ENCODE data around the gene ATP11A. TPM values are rescaled to one million over a fixed set of nuclear protein-coding genes. Genes with fewer than 3 reads are reported as not detected.
"Not testable (repeated sequence)": the region's sequence is repeated elsewhere in the genome, so short reads cannot be mapped to it uniquely, and the experiment has no call there.

The ATP11A gene
- total RNA-seq, 1 experiment from 2014 or later, result 14.4 TPM

DNA sequence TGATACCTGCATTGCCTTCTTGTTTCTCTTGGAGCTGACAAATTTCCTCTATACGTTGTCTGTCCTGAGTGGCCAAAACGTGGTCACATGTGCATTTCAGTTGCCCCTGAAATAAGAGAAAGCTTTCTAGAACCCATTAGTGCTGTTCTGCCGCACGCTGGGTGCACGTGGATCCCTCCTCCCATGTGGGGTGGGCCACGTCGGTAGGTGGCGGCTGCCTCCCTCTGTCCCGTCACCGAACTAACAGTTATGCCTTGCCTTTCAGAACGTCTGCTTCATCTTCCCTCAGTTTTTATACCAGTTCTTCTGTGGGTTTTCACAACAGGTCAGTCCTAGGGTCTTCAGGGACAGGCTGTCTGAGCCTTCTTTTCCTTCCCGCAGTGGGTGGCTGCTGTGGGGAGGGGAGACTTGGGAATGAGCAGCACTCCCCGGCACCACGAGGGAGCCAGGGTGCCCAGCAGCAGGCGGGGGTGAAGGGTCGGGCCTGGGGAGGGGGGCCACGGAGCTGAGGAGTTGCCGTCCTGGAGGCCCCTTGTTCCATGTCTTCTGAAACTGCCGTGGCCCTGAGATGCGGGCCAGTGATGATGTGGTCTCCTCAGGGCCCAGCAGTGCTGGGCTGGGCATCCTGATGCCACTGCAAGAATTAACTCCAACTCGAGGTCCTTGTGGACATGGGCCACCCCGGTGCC is 169.4 kb downstream of the ATP11A start:
- in situ Hi-C loops (cut with HindIII; ENCODE audit: low pct_unique_long_range_greater_than_20kb, low sequenced_read_pairs), result no loop called here
- no peak for DNase-seq (ENCODE audit: low read depth, low spot score)

DNA sequence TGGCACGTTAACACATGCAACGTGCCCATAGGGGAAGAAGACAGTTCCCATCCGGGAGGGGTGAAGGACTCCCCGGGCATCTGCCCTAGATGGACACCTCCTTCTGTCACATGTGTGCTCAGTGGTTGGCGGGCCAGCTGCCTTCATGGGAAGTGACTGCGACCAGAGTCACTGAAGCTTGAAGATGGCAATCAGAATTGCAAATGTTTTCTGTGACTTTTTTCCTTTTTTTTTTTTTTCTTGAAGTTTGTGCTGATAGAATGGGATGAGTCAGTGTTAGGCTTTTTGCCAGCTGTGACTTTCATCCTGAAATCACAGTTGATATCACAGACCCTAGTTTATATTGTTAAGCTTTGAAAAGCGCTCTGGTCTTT is 170.0 kb downstream of the ATP11A start:
- in situ Hi-C loops (cut with HindIII; ENCODE audit: low pct_unique_long_range_greater_than_20kb, low sequenced_read_pairs), result no loop called here
- DNase-seq (ENCODE audit: low read depth, low spot score), result no peak

DNA sequence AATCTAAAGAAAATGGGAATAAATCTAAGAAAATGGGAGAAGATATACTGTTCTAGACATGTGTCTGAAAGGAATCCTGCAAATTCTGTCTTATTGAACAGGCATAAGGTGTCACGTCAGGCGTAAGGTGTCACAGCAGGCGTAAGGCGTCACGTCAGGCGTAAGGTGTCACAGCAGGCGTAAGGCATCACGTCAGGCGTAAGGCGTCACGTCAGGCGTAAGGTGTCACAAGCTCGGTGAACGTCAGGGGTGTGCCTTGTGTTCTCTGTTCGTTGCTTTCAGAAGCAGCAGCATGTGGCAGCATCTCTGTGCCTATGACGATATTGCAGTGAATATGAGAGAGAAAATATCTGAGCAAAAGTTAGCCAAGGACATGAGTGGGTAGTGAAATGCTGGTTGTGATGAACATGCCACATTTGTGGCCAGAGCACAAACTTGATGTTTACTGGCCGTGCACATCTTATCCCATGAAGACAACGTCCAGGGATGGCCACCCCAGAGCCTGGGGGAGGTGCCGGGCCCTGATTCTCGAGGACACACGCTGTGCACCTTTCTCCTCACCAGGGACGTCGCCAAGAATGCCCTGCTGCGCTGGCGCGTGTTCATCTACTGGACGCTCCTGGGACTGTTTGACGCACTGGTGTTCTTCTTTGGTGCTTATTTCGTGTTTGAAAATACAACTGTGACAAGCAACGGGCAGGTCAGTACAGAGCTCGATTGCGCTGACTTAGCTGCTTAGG is 172.2 kb downstream of the ATP11A start:
- DNase-seq (ENCODE audit: low read depth, low spot score), result no peak
- in situ Hi-C loops (cut with HindIII; ENCODE audit: low pct_unique_long_range_greater_than_20kb, low sequenced_read_pairs), result no loop called here

DNA sequence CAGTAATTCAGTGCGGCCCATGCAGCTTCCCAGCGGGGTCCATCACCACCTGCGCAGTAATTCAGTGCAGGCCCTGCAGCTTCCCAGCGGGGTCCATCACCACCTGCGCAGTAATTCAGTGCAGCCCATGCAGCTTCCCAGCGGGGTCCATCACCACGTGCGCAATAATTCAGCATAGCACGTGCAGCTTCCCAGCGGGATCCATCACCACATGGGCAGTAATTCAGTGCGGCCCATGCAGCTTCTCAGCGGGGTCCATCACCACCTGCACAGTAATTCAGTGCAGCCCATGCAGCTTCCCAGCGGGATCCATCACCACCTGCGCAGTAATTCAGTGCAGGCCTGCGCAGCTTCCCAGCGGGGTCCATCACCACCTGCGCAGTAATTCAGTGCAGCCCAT is 173.5 kb downstream of the ATP11A start:
- in situ Hi-C loops (cut with HindIII; ENCODE audit: low pct_unique_long_range_greater_than_20kb, low sequenced_read_pairs); DNase-seq (ENCODE audit: low read depth, low spot score): not testable (repeated sequence)

DNA sequence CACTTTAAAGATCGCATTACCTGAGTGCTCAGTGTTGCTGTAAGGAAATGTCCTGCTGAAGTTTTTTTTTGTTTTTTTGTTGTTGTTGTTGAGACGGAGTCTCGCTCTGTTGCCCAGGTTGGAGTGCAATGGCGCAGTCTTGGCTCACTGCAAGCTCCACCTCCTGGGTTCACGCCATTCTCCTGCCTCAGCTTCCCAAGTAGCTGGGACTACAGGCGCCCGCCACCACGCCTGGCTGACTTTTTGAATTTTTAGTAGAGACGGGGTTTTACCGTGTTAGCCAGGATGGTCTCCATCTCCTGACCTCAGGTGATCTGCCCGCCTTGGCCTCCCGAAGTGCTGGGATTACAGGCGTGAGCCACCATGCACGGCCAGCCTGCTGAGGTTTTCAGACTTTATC is 175.6 kb downstream of the ATP11A start:
- in situ Hi-C loops (cut with HindIII; ENCODE audit: low pct_unique_long_range_greater_than_20kb, low sequenced_read_pairs), result not testable (repeated sequence)

DNA sequence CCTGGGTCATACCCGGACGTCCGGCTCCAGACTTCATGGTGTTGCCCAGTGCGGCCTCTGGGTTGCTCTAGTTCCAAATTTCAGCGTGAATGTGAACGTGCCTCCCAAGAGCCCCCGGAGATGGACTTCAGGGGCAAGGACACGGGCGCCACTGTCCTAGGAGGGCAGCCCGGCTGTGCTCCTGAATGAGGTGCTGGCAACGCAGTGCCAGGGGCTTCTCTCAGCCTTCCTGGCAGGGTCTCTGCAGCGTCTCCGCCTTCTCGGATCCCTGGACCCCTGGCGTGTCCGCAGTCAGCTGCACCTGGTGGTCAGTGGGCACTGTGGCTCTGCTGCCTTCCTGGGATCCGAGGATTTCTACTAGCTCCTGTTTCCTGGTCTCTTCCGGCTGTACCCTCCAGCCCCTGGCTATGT is 177.5 kb downstream of the ATP11A start:
- DNase-seq (ENCODE audit: low read depth, low spot score), result no peak
- in situ Hi-C loops (cut with HindIII; ENCODE audit: low pct_unique_long_range_greater_than_20kb, low sequenced_read_pairs), result no loop called here

More for the DNA sequence above, 175.6 kb downstream of the ATP11A start:
- not testable (repeated sequence) for DNase-seq (ENCODE audit: low read depth, low spot score)

DNA sequence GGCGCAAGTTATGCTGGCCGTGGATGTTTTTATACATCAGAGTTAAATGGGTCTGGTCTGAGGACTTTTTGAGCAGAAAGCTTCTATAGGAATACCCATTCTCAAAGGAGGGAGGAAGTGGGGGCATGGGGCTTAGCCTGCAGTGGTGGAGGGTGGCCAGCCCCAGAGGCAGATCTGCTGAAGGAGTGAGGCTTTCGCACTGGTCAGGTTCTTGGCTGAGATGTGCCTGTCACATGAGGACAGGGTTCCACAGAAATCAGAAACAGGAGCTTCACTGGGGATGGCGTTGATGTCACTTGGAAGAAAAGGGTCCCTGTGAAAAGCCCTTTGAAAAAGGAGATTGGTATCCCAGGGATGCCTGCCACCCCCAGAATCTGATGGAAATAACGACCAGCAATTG is 178.5 kb downstream of the ATP11A start:
- DNase-seq (ENCODE audit: low read depth, low spot score), result no peak
- in situ Hi-C loops (cut with HindIII; ENCODE audit: low pct_unique_long_range_greater_than_20kb, low sequenced_read_pairs), result no loop called here

DNA sequence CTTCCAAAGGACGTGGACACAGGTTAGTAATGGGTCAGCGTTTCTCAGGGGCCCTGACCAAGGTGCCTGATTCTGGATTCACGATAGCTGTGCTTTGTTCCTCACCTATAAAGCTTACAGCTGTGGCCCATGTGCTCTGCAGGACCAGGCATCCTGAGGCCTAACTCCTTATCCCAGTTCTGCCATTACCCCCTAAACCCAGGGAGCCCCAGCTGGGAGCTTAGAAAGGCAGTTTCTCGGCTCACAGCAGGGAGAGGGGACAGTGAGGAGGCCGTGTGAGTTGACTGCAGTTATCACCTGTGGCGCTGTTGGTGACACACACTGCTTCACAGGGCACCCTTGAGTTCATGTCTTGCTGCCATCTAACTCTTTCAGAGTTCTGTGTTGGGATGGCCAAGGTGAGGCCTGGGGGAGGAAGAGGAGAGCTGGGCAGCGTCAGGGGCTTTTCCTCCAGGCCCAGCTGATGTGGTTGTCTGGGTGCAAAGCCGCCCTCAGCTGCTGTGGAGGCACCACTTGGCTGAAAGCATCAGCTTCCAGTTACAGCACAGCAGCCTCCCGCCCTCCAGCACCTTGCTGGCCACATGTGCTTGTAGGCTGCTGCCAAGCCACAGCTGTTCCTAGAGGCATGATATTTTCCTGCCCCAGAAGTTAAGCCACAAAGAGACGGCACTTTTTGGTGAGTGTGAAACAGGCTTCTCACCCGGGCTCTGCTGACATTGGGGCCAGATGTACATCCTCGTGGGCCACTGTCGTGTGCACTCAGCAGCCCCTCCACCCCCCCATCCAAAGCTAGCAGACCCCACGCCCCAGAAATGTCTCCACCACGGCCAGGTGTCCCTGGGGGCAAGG is 179.6 kb downstream of the ATP11A start:
- DNase-seq (ENCODE audit: low read depth, low spot score), result no peak
- in situ Hi-C loops (cut with HindIII; ENCODE audit: low pct_unique_long_range_greater_than_20kb, low sequenced_read_pairs), result no loop called here

DNA sequence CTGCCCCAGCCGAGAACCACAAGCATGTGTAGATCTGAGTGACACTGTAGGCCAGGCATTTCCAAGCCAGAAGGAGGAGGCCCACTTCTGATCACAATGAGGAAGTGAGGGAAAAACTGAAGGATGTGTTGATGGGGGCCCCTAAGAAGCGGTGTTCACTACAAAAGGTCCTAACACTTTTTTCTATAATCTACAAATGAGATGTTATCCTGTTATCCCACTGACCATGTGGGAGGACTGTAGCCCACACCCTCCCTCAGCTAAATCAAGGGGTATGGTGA is 180.2 kb downstream of the ATP11A start:
- in situ Hi-C loops (cut with HindIII; ENCODE audit: low pct_unique_long_range_greater_than_20kb, low sequenced_read_pairs), result no loop called here
- no peak for DNase-seq (ENCODE audit: low read depth, low spot score)

DNA sequence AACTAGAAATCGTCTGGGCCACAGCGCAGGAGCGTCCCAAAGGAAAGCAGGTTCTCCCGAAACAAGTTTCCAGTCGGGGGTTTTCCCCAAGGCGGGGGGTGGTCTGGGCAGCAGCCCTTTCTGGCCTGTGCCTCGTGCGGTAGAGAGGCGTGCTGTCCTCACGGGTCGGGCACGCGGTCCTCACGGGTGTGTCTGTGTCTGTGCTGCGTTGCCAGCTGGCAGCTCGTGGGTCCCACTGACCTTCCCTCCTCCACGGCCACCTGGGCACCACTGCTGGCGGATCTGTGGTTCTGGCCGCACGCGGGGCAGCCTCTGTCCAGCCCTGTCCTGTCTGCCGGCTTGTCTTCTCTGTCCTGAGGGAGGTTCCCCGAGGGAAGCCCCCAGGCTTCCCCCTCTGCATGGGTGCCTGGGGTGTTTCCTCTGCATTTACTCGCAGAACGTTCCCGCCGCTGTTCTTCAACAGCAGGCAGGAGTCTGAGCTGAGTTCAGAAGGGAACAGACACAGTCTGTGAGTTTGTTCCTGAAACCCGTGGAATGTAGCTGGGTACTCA is 181.0 kb downstream of the ATP11A start:
- no peak for DNase-seq (ENCODE audit: low read depth, low spot score)
- in situ Hi-C loops (cut with HindIII; ENCODE audit: low pct_unique_long_range_greater_than_20kb, low sequenced_read_pairs), result no loop called here

DNA sequence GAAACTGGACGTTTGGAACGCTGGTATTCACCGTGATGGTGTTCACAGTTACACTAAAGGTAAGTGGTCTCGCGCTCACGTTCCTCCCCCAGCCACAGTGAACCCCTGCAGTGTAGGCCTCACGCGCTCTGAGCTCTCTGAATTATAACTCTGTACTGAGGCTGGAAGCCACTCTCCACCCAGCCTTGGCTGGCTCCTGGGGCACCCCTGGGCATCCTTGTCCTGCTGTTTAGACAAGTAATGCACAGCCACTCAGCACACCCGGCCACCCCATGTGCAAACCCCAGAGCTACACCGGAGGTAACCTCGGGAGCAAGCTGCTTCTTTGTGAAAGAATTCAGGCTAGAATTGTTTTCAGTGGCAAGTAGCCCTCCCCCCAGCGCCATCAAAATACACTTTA is 181.9 kb downstream of the ATP11A start:
- in situ Hi-C loops (cut with HindIII; ENCODE audit: low pct_unique_long_range_greater_than_20kb, low sequenced_read_pairs), result no loop called here
- no peak for DNase-seq (ENCODE audit: low read depth, low spot score)

DNA sequence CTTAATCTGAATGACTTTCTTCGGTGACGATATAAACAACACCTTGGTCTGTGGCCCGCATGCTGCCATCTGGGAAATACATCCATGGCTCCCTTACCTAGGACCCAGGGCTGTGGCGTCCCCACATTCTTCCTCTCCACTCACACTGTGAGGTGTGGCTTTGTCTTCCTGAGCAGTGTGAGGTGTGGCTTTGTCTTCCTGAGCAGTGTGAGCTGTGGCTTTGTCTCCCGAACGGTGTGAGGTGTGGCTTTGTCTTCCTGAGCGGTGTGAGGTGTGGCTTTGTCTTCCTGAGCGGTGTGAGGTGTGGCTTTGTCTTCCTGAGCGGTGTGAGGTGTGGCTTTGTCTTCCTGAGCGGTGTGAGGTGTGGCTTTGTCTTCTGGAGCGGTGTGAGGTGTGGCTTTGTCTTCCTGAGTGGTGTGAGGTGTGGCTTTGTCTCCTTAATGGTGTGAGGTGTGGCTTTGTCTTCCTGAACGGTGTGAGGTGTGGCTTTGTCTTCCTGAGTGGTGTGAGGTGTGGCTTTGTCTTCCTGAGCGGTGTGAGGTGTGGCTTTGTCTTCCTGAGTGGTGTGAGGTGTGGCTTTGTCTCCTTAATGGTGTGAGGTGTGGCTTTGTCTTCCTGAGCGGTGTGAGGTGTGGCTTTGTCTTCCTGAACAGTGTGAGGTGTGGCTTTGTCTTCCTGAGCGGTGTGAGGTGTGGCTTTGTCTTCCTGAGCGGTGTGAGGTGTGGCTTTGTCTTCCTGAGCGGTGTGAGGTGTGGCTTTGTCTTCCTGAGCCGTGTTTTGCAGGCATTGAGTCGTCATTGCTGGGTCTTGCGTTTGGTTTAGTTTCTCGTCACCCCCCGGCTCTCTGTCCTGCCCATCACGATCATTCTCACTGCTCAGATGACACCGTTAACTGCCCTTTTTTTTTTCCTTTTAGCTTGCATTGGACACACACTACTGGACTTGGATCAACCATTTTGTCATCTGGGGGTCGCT is 183.1 kb downstream of the ATP11A start:
- in situ Hi-C loops (cut with HindIII; ENCODE audit: low pct_unique_long_range_greater_than_20kb, low sequenced_read_pairs); DNase-seq (ENCODE audit: low read depth, low spot score): not testable (repeated sequence)

DNA sequence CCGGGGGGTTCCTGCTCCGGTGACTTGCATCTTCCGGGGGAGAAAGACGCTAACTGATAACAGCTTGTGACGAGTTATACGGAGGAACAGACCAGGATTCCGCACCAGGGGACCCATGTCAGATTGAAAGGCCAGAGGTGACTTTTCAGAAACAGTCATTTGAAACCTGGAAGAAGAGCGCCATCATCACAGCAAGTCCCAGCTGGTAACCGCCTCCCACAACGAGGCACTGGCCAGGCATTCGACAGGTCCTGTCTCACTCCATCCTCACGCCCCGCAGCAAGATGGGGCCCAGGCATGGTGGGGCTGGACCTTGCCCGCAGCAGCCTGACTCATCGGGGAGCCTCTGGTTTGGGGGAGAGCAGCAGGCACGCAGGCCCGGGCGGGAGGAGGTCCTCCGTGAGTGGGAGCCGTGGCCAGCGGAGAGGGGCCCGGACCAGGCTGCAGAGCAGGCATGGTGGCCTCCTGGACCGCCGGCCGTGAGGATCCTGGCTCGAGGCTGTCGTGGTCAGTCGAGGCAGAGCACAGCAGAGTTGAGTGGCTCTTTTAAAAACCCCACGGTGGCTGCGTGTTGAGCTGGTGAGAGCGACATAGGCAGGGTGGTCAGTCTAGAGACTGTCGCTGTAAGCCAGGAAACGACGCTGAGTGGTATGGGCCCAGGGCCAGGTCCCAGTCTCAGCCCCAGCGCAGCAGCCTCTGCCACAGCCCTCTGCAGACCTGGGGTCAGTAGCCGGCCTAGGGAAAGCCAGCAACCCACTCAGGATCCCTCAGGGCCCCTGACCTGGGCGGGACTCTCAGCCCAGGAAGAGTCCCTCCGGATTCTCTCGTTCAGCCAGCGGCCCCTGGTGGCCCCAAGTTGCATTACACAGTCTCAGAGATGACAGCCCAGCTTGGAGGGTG is 184.3 kb downstream of the ATP11A start:
- peak; percentile 82 for DNase-seq (ENCODE audit: low read depth, low spot score)
- in situ Hi-C loops (cut with HindIII; ENCODE audit: low pct_unique_long_range_greater_than_20kb, low sequenced_read_pairs), result no loop called here

DNA sequence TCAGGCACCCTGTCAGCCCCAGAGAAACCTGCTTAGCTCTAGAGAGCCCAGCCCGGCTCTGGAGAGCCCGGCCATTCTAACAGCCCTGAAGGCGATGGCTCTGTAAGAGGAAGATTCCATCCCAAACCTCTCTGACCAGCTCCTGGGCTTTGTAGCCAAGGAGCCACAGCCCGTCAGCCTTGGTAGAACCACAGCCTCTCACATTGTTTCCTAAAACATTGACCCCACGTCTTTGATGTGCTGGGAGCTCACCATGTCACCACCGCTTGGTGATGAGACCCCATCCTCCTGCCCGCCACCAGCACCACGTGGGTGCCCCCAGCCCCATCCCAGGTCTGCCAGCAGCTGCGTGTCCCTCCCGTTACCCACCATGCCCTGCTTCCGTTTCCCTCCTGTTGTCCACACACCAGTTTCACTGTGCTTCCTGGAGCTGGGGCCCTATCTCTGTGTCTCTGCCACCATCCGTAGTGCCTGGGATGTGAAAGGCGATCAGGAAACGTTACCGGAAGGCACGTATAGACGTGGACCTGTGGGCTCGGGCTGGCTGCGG is 185.0 kb downstream of the ATP11A start:
- no peak for DNase-seq (ENCODE audit: low read depth, low spot score)
- in situ Hi-C loops (cut with HindIII; ENCODE audit: low pct_unique_long_range_greater_than_20kb, low sequenced_read_pairs), result no loop called here

DNA sequence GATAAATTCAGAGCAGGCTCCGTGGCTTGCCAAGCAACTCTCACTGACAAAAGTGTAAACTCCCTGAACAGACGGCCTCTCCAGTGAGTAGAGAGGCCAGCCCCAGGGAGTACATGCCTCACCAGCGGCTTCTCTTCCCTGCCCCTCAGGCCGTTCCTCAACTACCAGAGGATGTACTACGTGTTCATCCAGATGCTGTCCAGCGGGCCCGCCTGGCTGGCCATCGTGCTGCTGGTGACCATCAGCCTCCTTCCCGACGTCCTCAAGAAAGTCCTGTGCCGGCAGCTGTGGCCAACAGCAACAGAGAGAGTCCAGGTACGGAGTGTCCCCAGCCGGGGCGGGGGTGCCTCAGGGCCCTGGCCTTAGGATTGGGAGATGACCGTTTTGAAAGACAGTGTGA is 185.8 kb downstream of the ATP11A start:
- no peak for DNase-seq (ENCODE audit: low read depth, low spot score)
- in situ Hi-C loops (cut with HindIII; ENCODE audit: low pct_unique_long_range_greater_than_20kb, low sequenced_read_pairs), result no loop called here

DNA sequence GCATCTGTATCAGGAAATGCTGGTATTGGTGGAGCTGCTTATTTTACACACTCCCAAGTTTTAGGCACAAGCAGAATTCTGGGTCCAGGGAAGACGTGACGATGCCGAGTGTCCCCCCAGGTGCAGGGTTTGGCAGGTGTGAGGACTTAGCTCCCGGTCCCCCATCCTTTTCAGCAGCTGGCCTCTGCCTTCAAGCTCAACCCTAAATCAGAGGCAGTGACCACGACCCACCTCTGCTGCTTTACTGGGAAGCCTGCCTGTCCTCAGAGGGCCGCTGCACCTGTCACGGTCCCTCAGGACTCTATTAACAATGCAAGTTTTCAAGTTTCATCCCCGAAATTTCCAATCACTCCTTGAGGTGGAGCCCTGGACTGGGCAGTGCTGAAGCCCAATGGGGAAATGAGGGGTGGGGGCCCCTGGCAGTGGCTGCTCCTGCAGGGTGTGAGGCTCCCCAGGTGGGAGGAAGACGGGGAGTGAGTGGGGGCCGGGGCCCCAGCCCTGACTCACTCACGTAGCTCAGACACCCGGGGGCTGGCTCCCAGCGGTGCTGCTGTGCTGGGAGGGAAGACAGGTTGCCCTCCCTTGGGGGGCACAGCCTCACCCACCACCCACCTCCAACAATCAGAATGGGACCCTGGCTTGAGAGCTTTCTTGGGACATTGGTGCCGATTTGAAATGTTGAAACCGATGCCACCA is 186.6 kb downstream of the ATP11A start:
- in situ Hi-C loops (cut with HindIII; ENCODE audit: low pct_unique_long_range_greater_than_20kb, low sequenced_read_pairs), result no loop called here
- DNase-seq (ENCODE audit: low read depth, low spot score), result no peak
